Endodermal cell (in vitro differentiated cells): ENCODE data around the gene EVI2A. TPM values are rescaled to one million over a fixed set of nuclear protein-coding genes. Genes with fewer than 3 reads are reported as not detected.

Experiments
- DNase-seq: peaks from one replicate; pipeline ENCODE4 v3.0.0-alpha.2; 2017
- H3K27ac ChIP-seq: 2 replicates; pipeline ENCODE4 v1.5.1; 2013; ENCODE audit warnings: mild to moderate bottlenecking, low read depth, low read length, moderate library complexity
- H3K27me3 ChIP-seq: 2 replicates; pipeline ENCODE4 v1.6.1; 2013; ENCODE audit warnings: mild to moderate bottlenecking, low read length, moderate library complexity; ENCODE audit not compliant: insufficient read depth, control insufficient read depth, poor library complexity, severe bottlenecking
- H3K36me3 ChIP-seq: 2 replicates; pipeline ENCODE4 v1.7.0; 2013; ENCODE audit warnings: mild to moderate bottlenecking, low read length, moderate library complexity; ENCODE audit not compliant: control insufficient read depth, insufficient read depth
- H3K4me1 ChIP-seq: one replicate; pipeline ENCODE4 v1.7.0; 2013; ENCODE audit warnings: low read length; ENCODE audit not compliant: control insufficient read depth, insufficient read depth
- H3K4me3 ChIP-seq: 2 replicates; pipeline ENCODE4 v1.5.1; 2013; ENCODE audit warnings: mild to moderate bottlenecking, low read length, moderate library complexity
- H3K9ac ChIP-seq: 2 replicates; pipeline ENCODE4 v1.6.1; 2013; ENCODE audit warnings: mild to moderate bottlenecking, low read length, moderate library complexity; ENCODE audit not compliant: poor library complexity, severe bottlenecking; ENCODE audit errors: extremely low read depth
- H3K9me3 ChIP-seq: 2 replicates; pipeline ENCODE4 v1.6.1; 2013; ENCODE audit warnings: mild to moderate bottlenecking, low read length, moderate library complexity; ENCODE audit not compliant: control insufficient read depth
- H3K27ac Mint-ChIP-seq: 2 replicates; pipeline ENCODE4 v1.8.0; 2020; ENCODE audit warnings: mixed read lengths
- H3K27me3 Mint-ChIP-seq: 2 replicates; pipeline ENCODE4 v1.8.0; 2021; ENCODE audit warnings: mild to moderate bottlenecking, mixed read lengths; ENCODE audit not compliant: insufficient read depth
- H3K36me3 Mint-ChIP-seq: 2 replicates; pipeline ENCODE4 v1.8.0; 2020; ENCODE audit warnings: low read depth, mixed read lengths
- H3K4me1 Mint-ChIP-seq: 2 replicates; pipeline ENCODE4 v1.8.0; 2020; ENCODE audit warnings: mixed read lengths
- H3K4me3 Mint-ChIP-seq: 2 replicates; pipeline ENCODE4 v1.8.0; 2020; ENCODE audit warnings: mild to moderate bottlenecking, moderate library complexity, mixed read lengths
- H3K9me3 Mint-ChIP-seq: 2 replicates; pipeline ENCODE4 v1.8.0; 2020; ENCODE audit warnings: mild to moderate bottlenecking, mixed read lengths
- WGBS, 2 experiments: methylation state at CpG; one replicate each; pipeline versions ENCODE4 v1.1.5 to v1.1.7; 2013; ENCODE audit warnings: missing lambda C conversion rate in 2 of 2, mixed read lengths in 1 of 2; ENCODE audit not compliant: insufficient coverage in 1 of 2, insufficient read length in 1 of 2; 5-methylcytosine and 5-hydroxymethylcytosine counted together
- total RNA-seq, 2 donors: library from RNA; stranded (reverse); fragmentation: NEBNext Ultra II Directional in 1 of 2; extraction: Animal tissue kit (Norgen Biotek cat#: 25700) in 1 of 2; gene quantifications; 2 replicates in 1 of 2; 3 replicates in 1 of 2; pipeline ENCODE4 v1.2.1, GENCODE V29; 2021
- TF ChIP-seq, protein P1 (sequence below): fragments of 200-600 bp; sonication (generic); conservative IDR thresholded peaks from 2 replicates; pipeline ENCODE4 v1.5.0; 2021; ENCODE audit warnings: antibody characterized with exemption, mild to moderate bottlenecking

Gene EVI2A
- total RNA-seq, 2 donors from 2014 or later: not detected

DNA sequence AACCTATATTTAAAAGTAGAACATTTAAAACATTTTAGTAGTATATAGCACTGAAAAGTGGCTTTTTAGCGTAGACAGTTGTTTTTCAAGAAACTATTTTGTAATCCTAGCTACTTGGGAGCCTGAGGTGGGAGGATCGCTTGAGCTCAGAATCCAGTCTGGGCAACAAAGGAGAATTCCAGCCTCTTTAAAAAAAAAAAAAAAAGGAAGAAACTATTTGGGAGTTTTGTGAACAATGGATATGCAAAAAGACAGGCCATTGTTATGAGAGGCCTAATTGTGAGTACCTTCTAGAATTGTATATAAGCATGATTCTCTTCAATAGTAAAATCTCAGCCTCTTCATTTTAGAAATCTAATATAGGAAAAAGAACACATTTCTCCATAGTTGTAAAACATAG lies 42.0 kb downstream of the EVI2A start:
- H3K4me3 Mint-ChIP-seq: no peak overlapping the region
- Histone ChIP-seq H3K27ac (no peak overlapping the region), H3K27me3 (no peaks in the 10 kb centered on the region), H3K9me3 (peaks cover 7% of the 10 kb centered on the region), H3K4me1 (no peaks in the 10 kb centered on the region), H3K36me3 (peaks cover 35% of the 10 kb centered on the region), H3K9ac (no peak overlapping the region), H3K4me3 (no peak overlapping the region)
- no peaks in the 10 kb centered on the region for H3K4me1 Mint-ChIP-seq
- TF ChIP-seq, protein P1, sequence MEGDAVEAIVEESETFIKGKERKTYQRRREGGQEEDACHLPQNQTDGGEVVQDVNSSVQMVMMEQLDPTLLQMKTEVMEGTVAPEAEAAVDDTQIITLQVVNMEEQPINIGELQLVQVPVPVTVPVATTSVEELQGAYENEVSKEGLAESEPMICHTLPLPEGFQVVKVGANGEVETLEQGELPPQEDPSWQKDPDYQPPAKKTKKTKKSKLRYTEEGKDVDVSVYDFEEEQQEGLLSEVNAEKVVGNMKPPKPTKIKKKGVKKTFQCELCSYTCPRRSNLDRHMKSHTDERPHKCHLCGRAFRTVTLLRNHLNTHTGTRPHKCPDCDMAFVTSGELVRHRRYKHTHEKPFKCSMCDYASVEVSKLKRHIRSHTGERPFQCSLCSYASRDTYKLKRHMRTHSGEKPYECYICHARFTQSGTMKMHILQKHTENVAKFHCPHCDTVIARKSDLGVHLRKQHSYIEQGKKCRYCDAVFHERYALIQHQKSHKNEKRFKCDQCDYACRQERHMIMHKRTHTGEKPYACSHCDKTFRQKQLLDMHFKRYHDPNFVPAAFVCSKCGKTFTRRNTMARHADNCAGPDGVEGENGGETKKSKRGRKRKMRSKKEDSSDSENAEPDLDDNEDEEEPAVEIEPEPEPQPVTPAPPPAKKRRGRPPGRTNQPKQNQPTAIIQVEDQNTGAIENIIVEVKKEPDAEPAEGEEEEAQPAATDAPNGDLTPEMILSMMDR: no peak
- H3K27me3 Mint-ChIP-seq: no peaks in the 10 kb centered on the region
- no peak overlapping the region for H3K27ac Mint-ChIP-seq
- DNase-seq: no peak
- 69 to 82% methylated on average over 2 of the region's 2 CpGs for WGBS, 2 experiments
- H3K36me3 Mint-ChIP-seq: peaks cover 46% of the 10 kb centered on the region
- no peaks in the 10 kb centered on the region for H3K9me3 Mint-ChIP-seq

DNA sequence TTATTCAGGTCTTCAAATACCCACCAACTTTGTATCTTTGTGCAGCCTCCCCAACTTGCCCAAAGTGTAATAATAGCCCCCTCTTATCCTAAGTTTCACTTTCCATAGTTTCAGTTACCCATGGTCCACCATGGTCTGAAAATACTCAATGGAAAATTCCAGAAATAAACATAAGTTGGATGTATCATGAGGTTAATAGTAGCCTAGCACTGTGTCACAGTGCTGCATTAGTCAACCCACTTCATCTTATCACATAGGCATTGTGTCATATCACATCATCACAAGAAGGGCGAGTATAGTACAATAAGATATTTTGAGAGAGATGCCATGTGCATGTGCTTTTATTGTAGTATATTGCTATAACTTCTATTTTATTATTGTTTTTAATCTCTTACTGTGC lies 46.3 kb downstream of the EVI2A start:
- WGBS, 2 experiments: no CpG with 5 or more reads among the region's 1 CpG
- TF ChIP-seq, protein P1: no peak
- no peaks in the 10 kb centered on the region for H3K27me3 ChIP-seq
- DNase-seq: no peak
- no peak overlapping the region for H3K27ac Mint-ChIP-seq
- no peaks in the 10 kb centered on the region for H3K4me1 Mint-ChIP-seq
- H3K27ac ChIP-seq: no peak overlapping the region
- peaks cover 56% of the 10 kb centered on the region for H3K36me3 ChIP-seq
- H3K9ac ChIP-seq: no peak overlapping the region
- no peaks in the 10 kb centered on the region for H3K27me3 Mint-ChIP-seq
- H3K4me3 Mint-ChIP-seq: no peak overlapping the region
- H3K4me1 ChIP-seq: no peaks in the 10 kb centered on the region
- H3K9me3 Mint-ChIP-seq: no peaks in the 10 kb centered on the region
- H3K9me3 ChIP-seq: no peaks in the 10 kb centered on the region
- H3K4me3 ChIP-seq: no peak overlapping the region
- H3K36me3 Mint-ChIP-seq: peaks cover 37% of the 10 kb centered on the region

DNA sequence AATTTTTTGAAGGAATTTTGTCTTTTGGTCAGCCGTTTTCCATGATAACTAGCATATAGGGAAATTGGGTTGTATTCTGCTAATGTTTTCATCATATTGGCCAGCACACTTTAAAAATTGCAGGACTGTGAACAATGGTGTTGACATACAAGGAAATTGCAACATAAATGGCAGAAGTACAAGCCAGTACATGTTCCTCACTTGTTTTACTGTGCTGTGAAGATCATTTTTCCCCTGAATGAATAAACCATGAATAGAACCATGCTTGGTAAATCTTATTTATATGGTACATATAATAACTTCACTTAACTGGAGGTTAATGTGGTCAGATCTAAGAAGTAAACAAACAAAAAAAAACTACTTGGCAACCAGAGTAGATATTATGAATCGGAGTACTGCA lies 47.2 kb downstream of the EVI2A start:
- TF ChIP-seq, protein P1: no peak
- no peak overlapping the region for H3K4me3 Mint-ChIP-seq
- no peaks in the 10 kb centered on the region for H3K27me3 Mint-ChIP-seq
- no peak overlapping the region for H3K4me3 ChIP-seq
- WGBS, 2 experiments: 83 to 100% methylated on average over 1 to 2 of the region's 2 CpGs
- H3K9ac ChIP-seq: no peak overlapping the region
- peaks cover 44% of the 10 kb centered on the region for H3K36me3 Mint-ChIP-seq
- H3K27ac Mint-ChIP-seq: no peak overlapping the region
- no peak for DNase-seq
- no peak overlapping the region for H3K27ac ChIP-seq
- peaks cover 63% of the 10 kb centered on the region for H3K36me3 ChIP-seq
- H3K4me1 Mint-ChIP-seq: peaks cover 6% of the 10 kb centered on the region
- no peaks in the 10 kb centered on the region for H3K9me3 ChIP-seq
- no peaks in the 10 kb centered on the region for H3K27me3 ChIP-seq
- H3K4me1 ChIP-seq: no peaks in the 10 kb centered on the region
- H3K9me3 Mint-ChIP-seq: no peaks in the 10 kb centered on the region
